ENCODE data around the gene PAM16. TPM values are rescaled to one million over a fixed set of nuclear protein-coding genes. Genes with fewer than 3 reads are reported as not detected.
A peak's percentile ranks its signal among the peaks of the same experiment; 100 is the strongest.

PAM16 gene
- polyA plus RNA-seq, 3 donors = 17.0 to 35.2 (median 27.2) TPM

- no peak for DNase-seq (ENCODE audit: extremely low read depth in 1 of 11, low read depth in 9 of 11, low spot score in 4 of 11)
These were observed 25.2 kb upstream of the PAM16 start for GRCh38 chr16:4376126-4376892.

GRCh38 chr16:4375717-4376116, 24.6 kb upstream of the PAM16 start:
- DNase-seq (ENCODE audit: extremely low read depth in 1 of 11, low read depth in 9 of 11, low spot score in 4 of 11) = no peak

GRCh38 chr16:4373909-4374742, 23.0 kb upstream of the PAM16 start:
- DNase-seq (ENCODE audit: extremely low read depth in 1 of 11, low read depth in 9 of 11, low spot score in 4 of 11) = peak in 5 of 11 donors; percentile 61 to 86 (median 77)

GRCh38 chr16:4373356-4373908, 22.3 kb upstream of the PAM16 start:
- no peak for DNase-seq (ENCODE audit: extremely low read depth in 1 of 11, low read depth in 9 of 11, low spot score in 4 of 11)

GRCh38 chr16:4372578-4373355, 21.6 kb upstream of the PAM16 start:
- DNase-seq (ENCODE audit: extremely low read depth in 1 of 11, low read depth in 9 of 11, low spot score in 4 of 11) = no peak

DNA sequence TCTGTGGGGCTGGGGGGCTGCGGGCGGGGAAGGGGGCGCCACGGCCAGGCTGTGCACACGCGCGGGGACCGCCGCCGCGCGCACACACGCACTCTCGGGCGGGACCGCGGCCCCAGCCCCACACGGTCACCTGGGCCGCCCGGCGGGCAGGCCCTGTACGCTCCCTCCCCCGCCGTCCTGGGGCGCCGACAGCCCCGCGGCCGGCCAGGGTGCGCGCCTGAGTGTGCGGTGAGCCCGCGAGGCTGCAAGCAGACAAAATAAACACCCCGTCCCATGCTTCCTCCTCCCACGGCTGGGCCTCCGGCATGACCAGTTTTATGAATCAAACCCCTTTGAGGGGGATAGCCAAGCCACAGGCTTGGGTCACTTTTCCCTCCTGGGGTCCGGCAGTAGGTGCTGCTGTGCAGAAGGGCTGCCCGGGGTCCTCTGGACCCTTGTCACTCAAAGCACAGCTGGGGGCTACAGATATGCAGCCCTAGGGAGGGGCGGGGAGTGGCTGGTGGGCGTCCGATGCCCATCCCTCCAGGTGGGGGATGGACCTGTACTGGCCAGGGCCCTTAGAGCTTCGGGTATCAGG, 21.0 kb upstream of the PAM16 start:
- DNase-seq (ENCODE audit: extremely low read depth in 1 of 11, low read depth in 9 of 11, low spot score in 4 of 11) = no peak

- DNase-seq (ENCODE audit: extremely low read depth in 1 of 11, low read depth in 9 of 11, low spot score in 4 of 11) = peak in 4 of 11 donors; percentile 75 to 80 (median 78)
These were observed 20.4 kb upstream of the PAM16 start, which contains the start of gene VASN for GRCh38 chr16:4371357-4372000. TSS of gene VASN (plus strand) at chr16:4371848. CDS start at chr16:4380878, 9,030 bp downstream.

DNA sequence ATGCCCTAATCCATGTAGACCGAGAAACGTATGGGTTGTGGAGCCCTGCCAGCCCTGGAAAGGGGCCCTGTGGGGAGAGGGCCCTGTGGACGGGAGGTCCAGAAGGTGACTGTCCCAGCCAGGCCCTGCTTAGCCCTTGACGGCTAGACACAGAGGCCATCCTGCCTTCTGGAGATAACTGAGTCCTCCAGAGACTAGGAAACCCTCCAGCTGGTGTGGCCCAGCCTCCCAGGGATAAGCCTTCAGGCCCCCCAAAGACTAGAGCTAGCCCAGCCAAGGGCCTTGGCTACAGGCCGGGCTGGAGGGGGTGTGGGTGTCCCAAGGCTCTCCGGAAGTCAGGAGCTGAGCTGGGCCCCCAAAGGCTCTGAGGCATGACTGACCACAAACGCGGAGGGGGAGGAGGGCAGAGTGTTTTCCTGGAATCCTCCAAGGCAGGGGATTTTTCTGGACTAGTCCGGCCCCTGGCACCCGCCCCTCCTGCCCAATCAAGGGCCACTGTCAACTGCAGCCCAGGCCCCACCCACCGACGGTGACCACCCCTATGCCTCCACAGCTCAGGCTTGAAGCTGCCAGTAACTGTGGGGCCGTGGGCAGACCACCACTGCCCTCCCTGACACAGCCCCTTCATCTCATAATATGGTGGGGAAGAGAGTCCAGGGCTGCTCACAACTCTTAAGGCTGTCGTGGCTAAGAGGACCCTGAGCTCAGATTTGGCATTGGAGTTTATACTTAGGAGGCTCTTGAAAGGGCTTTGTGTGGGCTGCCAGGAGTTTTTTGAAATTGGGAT, 19.6 kb upstream of the PAM16 start:
- DNase-seq (ENCODE audit: extremely low read depth in 1 of 11, low read depth in 9 of 11, low spot score in 4 of 11) = peak in 2 of 11 donors; percentile 74 to 75

GRCh38 chr16:4370151-4370550, 19.0 kb upstream of the PAM16 start:
- DNase-seq (ENCODE audit: extremely low read depth in 1 of 11, low read depth in 9 of 11, low spot score in 4 of 11) = no peak

DNA sequence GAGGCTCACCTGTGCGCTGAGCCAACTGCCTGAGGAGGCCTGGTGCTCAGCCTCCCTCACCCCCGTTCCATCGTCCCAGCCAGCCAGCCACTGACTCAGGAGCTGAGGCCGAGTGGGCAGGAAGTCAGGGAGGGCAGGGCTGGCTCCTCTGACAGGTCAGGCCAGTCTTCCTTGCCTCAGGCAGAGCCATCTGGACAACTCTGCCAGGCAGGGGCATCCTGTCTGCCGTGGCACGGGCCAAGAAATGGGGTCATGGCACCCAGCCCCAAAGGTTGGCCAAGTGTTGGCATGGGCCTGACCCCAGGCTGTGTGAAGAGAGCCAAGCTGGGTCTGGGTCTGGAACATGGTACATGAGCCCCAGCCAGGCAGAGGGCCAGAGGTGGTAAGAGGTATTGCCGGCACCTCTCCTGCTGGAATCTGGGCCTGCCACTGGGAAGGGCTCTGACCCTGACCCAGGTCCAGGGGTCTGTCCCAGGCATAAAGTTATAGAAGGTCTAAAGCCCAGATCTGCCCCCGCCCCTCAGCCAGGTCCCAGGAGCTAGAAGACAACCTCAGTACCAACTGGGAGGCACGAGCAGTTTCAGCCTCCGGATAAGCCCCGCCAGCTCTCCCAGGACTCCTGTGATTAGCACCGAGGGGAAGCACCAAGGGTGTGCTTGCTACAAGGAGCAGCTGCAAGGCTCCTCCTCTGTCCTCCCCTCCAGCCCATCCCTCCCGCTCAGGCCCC, 18.0 kb upstream of the PAM16 start:
- DNase-seq (ENCODE audit: extremely low read depth in 1 of 11, low read depth in 9 of 11, low spot score in 4 of 11) = no peak

- DNase-seq (ENCODE audit: extremely low read depth in 1 of 11, low read depth in 9 of 11, low spot score in 4 of 11) = no peak
These were observed 16.3 kb upstream of the PAM16 start for GRCh38 chr16:4367393-4367856.

GRCh38 chr16:4366016-4366415, 14.9 kb upstream of the PAM16 start:
- DNase-seq (ENCODE audit: extremely low read depth in 1 of 11, low read depth in 9 of 11, low spot score in 4 of 11) = no peak

DNA sequence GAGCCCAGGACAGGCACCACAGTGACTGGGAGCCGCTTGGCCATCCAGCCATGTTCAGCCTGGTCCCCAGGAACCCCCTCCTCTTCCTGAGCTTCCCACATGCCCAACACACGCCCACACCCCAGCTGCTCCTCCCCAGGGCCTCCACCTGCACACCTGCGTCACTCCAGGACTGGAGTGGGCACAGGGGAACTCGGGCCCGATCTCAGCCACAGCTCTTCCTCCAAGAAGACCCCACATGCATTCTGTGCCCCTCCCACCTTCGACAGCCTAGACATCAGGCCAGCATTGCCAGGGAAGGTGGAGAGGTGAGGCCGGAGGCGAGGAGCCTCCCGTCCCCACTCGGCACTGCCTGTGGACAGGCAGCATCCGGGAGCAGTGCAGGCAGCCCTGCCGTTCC, 14.5 kb upstream of the PAM16 start:
- DNase-seq (ENCODE audit: extremely low read depth in 1 of 11, low read depth in 9 of 11, low spot score in 4 of 11) = no peak

DNA sequence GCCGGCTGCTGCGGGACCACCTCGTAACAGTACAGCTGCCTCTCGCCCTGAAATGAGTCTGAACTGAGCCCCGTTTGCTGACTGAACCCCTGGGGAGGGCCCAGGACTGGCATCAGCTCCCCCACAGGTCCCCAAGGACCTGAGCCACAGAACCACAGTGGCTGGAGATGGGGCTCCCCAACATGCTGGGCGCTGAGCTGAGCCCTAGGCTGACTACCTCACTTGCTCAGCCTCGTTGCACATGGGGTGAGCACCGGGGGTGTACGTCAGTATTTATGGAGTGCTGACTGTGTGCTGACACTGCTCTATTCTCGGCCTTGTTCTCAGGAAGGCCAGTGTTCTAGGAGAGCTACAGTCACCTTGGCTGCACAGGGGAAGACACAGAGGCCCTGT, 13.9 kb upstream of the PAM16 start:
- no peak for DNase-seq (ENCODE audit: extremely low read depth in 1 of 11, low read depth in 9 of 11, low spot score in 4 of 11)

DNA sequence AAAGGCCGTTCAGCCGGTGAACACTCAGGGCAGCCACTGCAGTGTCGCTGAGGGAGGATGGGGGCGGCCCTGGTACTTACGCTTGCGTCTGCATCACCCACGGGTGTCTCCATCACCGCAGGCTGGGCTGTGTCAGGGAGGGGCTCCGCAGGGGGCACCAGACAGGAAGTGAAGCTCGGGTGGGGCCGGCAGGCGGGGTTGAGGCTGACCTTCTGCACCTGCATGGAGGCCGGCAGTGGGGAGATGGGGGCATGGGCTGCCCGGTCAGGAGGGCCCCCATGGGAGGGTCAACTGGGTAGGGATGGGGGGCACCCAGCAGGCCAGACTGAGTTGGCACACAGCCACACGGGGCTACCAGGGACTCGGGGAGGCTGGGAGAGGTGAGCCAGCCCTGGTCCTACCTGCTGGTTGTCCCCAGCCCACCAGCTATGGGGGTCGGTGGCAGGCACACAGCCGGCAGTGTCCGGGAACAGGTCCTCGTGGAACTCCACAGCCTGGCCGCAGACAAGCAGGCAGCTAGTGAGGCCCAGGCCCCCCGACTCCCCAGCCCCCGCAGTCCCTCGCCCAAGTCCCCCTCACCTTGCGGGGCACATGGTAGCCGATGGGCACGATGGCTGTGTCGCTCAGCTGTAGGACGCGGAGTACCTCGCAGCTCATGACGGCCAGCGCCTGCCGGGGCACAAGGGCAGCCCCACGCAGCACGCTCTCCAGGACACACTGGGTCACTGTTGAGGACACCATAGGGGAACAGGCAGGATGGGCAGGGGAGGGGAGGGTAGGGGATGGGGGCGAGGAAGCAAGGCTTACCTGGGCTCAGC, 13.3 kb upstream of the PAM16 start:
- no peak for DNase-seq (ENCODE audit: extremely low read depth in 1 of 11, low read depth in 9 of 11, low spot score in 4 of 11)

- DNase-seq (ENCODE audit: extremely low read depth in 1 of 11, low read depth in 9 of 11, low spot score in 4 of 11) = no peak
These were observed 11.5 kb upstream of the PAM16 start for GRCh38 chr16:4362476-4363135.

Measured in renal cortex interstitium (tissue), 11 donors.